ENCODE results near the gene LIN37.

The LIN37 gene

GRCh38 chr19:35775046-35775297 is 26.6 kb downstream of the LIN37 start:
- DNase-seq (ENCODE audit: low read depth), result no peak

- peak; percentile 99 for DNase-seq (ENCODE audit: low read depth)
Measured at GRCh38 chr19:35775298-35776101, 27.1 kb downstream of the LIN37 start, which contains the start of gene ARHGAP33. Gene ARHGAP33 (plus strand): TSS chr19:35775564. CDS start chr19:35775659, 95 bp downstream.

- DNase-seq (ENCODE audit: low read depth), result no peak
Measured at GRCh38 chr19:35776102-35776788, 27.9 kb downstream of the LIN37 start.

GRCh38 chr19:35777086-35777841 is 28.9 kb downstream of the LIN37 start:
- no peak for DNase-seq (ENCODE audit: low read depth)

GRCh38 chr19:35777961-35778360 is 29.6 kb downstream of the LIN37 start:
- DNase-seq (ENCODE audit: low read depth), result no peak

- DNase-seq (ENCODE audit: low read depth), result no peak
Measured at GRCh38 chr19:35779033-35779432, 30.7 kb downstream of the LIN37 start.

GRCh38 chr19:35780058-35780457 is 31.7 kb downstream of the LIN37 start:
- no peak for DNase-seq (ENCODE audit: low read depth)

- DNase-seq (ENCODE audit: low read depth), result no peak
Measured at GRCh38 chr19:35780717-35781116, 32.3 kb downstream of the LIN37 start.

- no peak for DNase-seq (ENCODE audit: low read depth)
Measured at GRCh38 chr19:35781650-35782049, 33.3 kb downstream of the LIN37 start.

GRCh38 chr19:35782589-35782988 is 34.2 kb downstream of the LIN37 start:
- no peak for DNase-seq (ENCODE audit: low read depth)

GRCh38 chr19:35783469-35784434 is 35.4 kb downstream of the LIN37 start:
- no peak for DNase-seq (ENCODE audit: low read depth)

GRCh38 chr19:35784503-35785338 is 36.3 kb downstream of the LIN37 start:
- no peak for DNase-seq (ENCODE audit: low read depth)

- DNase-seq (ENCODE audit: low read depth), result no peak
Measured at GRCh38 chr19:35785339-35785627, 36.9 kb downstream of the LIN37 start.

- no peak for DNase-seq (ENCODE audit: low read depth)
Measured at GRCh38 chr19:35786299-35787160, 38.2 kb downstream of the LIN37 start.

- no peak for DNase-seq (ENCODE audit: low read depth)
Measured at GRCh38 chr19:35787227-35787799, 38.9 kb downstream of the LIN37 start.

- DNase-seq (ENCODE audit: low read depth), result no peak
Measured at GRCh38 chr19:35788205-35788960, 40.0 kb downstream of the LIN37 start.

- no peak for DNase-seq (ENCODE audit: low read depth)
Measured at GRCh38 chr19:35789195-35789977, 41.0 kb downstream of the LIN37 start.
